HEK293 (cell line): ENCODE data around the gene RASGEF1B.

Experiments
- CTCF ChIA-PET: fragments of 350-600 bp; formaldehyde crosslinking; extraction: SDS; loops from one replicate; lab custom pipeline; 2021; ENCODE audit warnings: antibody characterized with exemption; lab: Yijun Ruan, JAX
- POLR2A ChIA-PET: fragments of 300-600 bp; formaldehyde crosslinking; extraction: SDS; loops from one replicate; lab custom pipeline; 2020; ENCODE audit warnings: antibody characterized with exemption, inconsistent platforms; lab: Yijun Ruan, JAX
- H3K27ac ChIP-seq: fragments of 200-500 bp; sonication (Bioruptor generic); 2 replicates; pipeline ENCODE4 v1.5.1; 2014; ENCODE audit warnings: low read depth, low read length, control low read depth, inconsistent platforms; ENCODE audit errors: extremely low read depth
- H3K36me3 ChIP-seq, 2 experiments: fragments of 200-500 bp in 1 of 2; sonication (Bioruptor generic) in 1 of 2; 1 replicate in 1 of 2; 2 replicates in 1 of 2; pipeline ENCODE4 v1.5.1; 2014 to 2017; ENCODE audit warnings: inconsistent platforms in 2 of 2, low read length in 2 of 2; ENCODE audit not compliant: control insufficient read depth in 2 of 2, insufficient read depth in 1 of 2
- H3K4me1 ChIP-seq: fragments of 200-500 bp; sonication (Bioruptor generic); 2 replicates; pipeline ENCODE4 v1.5.1; 2014; ENCODE audit warnings: mild to moderate bottlenecking, low read length, inconsistent platforms; ENCODE audit not compliant: control insufficient read depth, insufficient read depth
- H3K4me3 ChIP-seq: 2 replicates; pipeline ENCODE4 v1.5.1; 2011; ENCODE audit warnings: low read depth, mild to moderate bottlenecking, control low read depth, low read length, moderate library complexity
- H3K9me3 ChIP-seq: fragments of 200-500 bp; sonication (Bioruptor generic); 2 replicates; pipeline ENCODE4 v1.5.1; 2014; ENCODE audit warnings: low read depth, low read length, inconsistent platforms; ENCODE audit not compliant: control insufficient read depth, insufficient read depth
- HOXD13 ChIP-seq: sonication (generic); formaldehyde crosslinking; IDR thresholded peaks from 2 replicates; pipeline ENCODE4 v1.8.0; 2022; ENCODE audit warnings: missing genetic modification reagents, borderline replicate concordance
- PRDM1 ChIP-seq: fragments of 450-650 bp; formaldehyde crosslinking; IDR thresholded peaks from 2 replicates; pipeline ENCODE4; 2016; ENCODE audit warnings: missing biosample characterization, missing genetic modification characterization
- SP7 ChIP-seq: fragments of 450-650 bp; formaldehyde crosslinking; IDR thresholded peaks from 2 replicates; pipeline ENCODE4 v1.5.1; 2016; ENCODE audit warnings: missing biosample characterization, missing genetic modification characterization
- WT1 ChIP-seq: fragments of 450-650 bp; formaldehyde crosslinking; IDR thresholded peaks from 2 replicates; pipeline ENCODE4 v1.5.1; 2016; ENCODE audit warnings: missing biosample characterization, missing genetic modification characterization
- ZBTB21 ChIP-seq: fragments of 450-650 bp; formaldehyde crosslinking; IDR thresholded peaks from 2 replicates; pipeline ENCODE4 v1.5.1; 2017; ENCODE audit warnings: missing biosample characterization, missing genetic modification characterization
- ZEB2 ChIP-seq: fragments of 450-650 bp; formaldehyde crosslinking; IDR thresholded peaks from 2 replicates; pipeline ENCODE4 v1.5.1; 2016; ENCODE audit warnings: missing biosample characterization, missing genetic modification characterization
- ZNF148 ChIP-seq: fragments of 450-650 bp; formaldehyde crosslinking; IDR thresholded peaks from 2 replicates; pipeline ENCODE4 v1.5.0; 2017; ENCODE audit warnings: missing biosample characterization, missing genetic modification characterization, borderline replicate concordance
- ZNF280D ChIP-seq: fragments of 450-650 bp; formaldehyde crosslinking; IDR thresholded peaks from 2 replicates; pipeline ENCODE4 v1.5.1; 2016; ENCODE audit warnings: missing biosample characterization, missing genetic modification characterization
- ZNF555 ChIP-seq: fragments of 450-650 bp; formaldehyde crosslinking; conservative IDR thresholded peaks from 2 replicates; pipeline ENCODE4 v1.5.1; 2017; ENCODE audit warnings: missing biosample characterization, mild to moderate bottlenecking, missing genetic modification characterization, inconsistent platforms
- ZNF585B ChIP-seq: fragments of 450-650 bp; formaldehyde crosslinking; IDR thresholded peaks from 2 replicates; pipeline ENCODE4 v1.5.1; 2016; ENCODE audit warnings: missing biosample characterization, missing genetic modification characterization
- ZNF677 ChIP-seq: fragments of 450-650 bp; IDR thresholded peaks from 2 replicates; pipeline ENCODE4 v1.5.0; 2018; ENCODE audit warnings: missing biosample characterization, mild to moderate bottlenecking, missing genetic modification characterization, moderate library complexity
- TF ChIP-seq, protein P1 (sequence below): fragments of 450-650 bp; formaldehyde crosslinking; IDR thresholded peaks from 2 replicates; pipeline ENCODE4 v1.5.1; 2016; ENCODE audit warnings: missing biosample characterization, missing genetic modification characterization

RASGEF1B gene

GRCh38 chr4:81422595-81422994 is 49.1 kb downstream of the RASGEF1B start:
- H3K4me3 ChIP-seq, result no peak overlapping the region
- no peaks in the 10 kb centered on the region for H3K9me3 ChIP-seq
- peak; percentile 60 for TF ChIP-seq PRDM1 (tag by site-specific recombination)
- no peak for TF ChIP-seq ZBTB21
- peaks cover 0 to 20% of the 10 kb centered on the region in 2 experiments; a peak in 1 of 3 replicates for H3K36me3 ChIP-seq
- POLR2A ChIA-PET, result no interaction called here
- CTCF ChIA-PET, result no interaction called here
- H3K27ac ChIP-seq, result no peak overlapping the region
- no peaks in the 10 kb centered on the region for H3K4me1 ChIP-seq

DNA sequence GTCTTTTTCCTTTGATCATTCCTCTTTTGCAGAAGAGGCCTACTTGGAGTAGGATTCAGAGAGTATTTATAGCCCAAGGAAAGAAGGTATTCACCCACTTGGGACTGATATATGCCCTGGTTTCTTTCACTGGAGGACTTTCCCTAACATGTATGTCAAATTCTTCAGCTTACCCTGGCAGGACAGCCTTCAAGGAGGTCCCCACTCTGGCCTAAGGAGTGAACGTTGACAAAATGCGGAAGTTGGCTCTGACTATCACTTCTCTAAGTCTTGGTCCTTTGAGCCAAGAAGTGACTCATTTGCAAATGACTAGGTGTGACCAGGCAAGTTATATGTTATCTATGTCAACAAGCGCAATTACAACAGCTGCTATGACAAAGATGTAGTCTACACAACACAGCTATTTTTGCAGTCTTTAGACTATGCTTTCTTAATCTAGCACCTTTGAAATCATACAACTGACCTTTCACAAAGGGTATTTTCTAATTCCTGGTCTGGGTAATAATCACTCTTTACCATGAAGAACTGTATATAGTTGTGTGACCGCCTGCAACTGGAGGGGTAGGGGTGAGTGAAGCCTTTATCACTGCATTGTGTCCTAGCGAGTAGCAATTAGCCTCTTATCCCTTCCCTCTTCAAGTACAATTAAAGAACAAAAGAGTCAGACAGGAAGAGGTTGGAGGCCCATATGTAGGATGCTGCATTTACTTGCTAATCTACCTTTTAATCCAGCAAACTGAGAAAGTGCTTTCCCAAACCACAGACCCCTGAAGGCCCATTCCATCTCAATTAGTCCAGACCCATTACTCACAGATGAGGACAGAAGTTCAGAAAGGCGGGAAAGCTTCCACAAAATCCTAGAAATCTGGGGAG is 50.1 kb downstream of the RASGEF1B start:
- POLR2A ChIA-PET, result no interaction called here
- no peak overlapping the region for H3K27ac ChIP-seq
- CTCF ChIA-PET, result no interaction called here

DNA sequence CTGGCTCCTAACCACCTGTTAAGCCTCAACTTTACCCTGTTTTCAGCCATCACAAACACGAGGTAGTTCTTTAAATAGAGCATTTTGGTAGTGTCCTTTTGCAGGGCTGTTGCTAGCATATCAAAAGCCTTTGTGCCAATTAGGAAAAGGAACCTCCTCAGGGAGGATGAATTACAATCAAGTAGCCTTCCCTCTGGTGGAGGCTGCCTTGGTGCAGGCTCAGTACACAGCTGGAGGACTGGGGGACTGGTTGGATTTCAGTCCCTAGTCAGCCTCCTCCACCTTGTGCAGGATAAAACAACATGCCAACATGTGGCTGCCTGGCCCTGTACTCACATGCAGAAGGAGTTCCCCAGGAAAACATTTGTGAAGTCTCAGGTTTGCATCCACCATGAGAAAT is 53.1 kb downstream of the RASGEF1B start:
- Histone ChIP-seq H3K4me1 (no peaks in the 10 kb centered on the region), H3K9me3 (no peaks in the 10 kb centered on the region), H3K27ac (no peak overlapping the region), H3K4me3 (no peak overlapping the region), H3K36me3 (no peaks in the 10 kb centered on the region)
- ChIA-PET CTCF (interaction anchor here (0.5 kb wide), 1 partner anchor 649 kb away, joined by 3 read pairs; no protein-coding TSS in a partner anchor), POLR2A (no interaction called here)
- TF ChIP-seq ZNF677 (tag by site-specific recombination), result no peak
- TF ChIP-seq HOXD13 (CRISPR knock-in tag), result no peak
- no peak for TF ChIP-seq ZNF280D
- TF ChIP-seq ZNF555 (tag by site-specific recombination), result no peak

More for the DNA sequence above, 50.1 kb downstream of the RASGEF1B start:
- Histone ChIP-seq H3K36me3 (peaks cover 0 to 13% of the 10 kb centered on the region in 2 experiments; a peak in 1 of 3 replicates), H3K9me3 (no peaks in the 10 kb centered on the region), H3K4me3 (no peak overlapping the region), H3K4me1 (no peaks in the 10 kb centered on the region)
- peak; percentile 72 for TF ChIP-seq SP7 (tag by site-specific recombination)
- TF ChIP-seq ZNF585B (tag by site-specific recombination), result no peak
- TF ChIP-seq ZNF148 (tag by site-specific recombination), result no peak
- TF ChIP-seq, protein P1, sequence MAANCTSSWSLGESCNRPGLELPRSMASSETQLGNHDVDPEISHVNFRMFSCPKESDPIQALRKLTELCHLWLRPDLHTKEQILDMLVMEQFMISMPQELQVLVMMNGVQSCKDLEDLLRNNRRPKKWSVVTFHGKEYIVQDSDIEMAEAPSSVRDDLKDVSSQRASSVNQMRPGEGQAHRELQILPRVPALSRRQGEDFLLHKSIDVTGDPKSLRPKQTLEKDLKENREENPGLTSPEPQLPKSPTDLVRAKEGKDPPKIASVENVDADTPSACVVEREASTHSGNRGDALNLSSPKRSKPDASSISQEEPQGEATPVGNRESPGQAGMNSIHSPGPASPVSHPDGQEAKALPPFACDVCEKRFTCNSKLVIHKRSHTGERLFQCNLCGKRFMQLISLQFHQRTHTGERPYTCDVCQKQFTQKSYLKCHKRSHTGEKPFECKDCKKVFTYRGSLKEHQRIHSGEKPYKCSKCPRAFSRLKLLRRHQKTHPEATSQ (tag by site-specific recombination), result no peak
- TF ChIP-seq ZEB2 (tag by site-specific recombination), result no peak
- no peak for TF ChIP-seq WT1 (tag by site-specific recombination)
